ENCODE measurements around the gene ALAS1.

ALAS1 gene

DNA sequence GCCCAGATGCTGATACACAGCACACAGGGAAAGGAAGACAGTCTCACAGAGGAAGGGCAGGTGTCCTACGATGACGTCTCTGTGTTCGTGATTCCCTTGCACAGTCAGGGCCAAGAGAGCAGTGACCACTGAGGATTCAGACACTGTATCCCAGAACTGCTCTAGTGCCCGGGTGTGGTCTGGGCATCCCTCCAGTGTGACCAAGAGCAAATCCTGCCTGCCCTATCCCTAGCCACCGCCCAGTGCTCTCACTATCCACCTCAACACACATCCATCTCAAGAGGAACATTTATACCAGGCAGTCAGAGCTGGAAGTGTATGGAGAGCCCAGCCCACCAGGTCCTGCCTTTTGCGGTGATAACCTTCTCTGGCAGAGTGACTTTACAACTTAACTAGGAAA, 51.7 kb downstream of the ALAS1 start:
- Histone ChIP-seq H3K36me3 (replicated peaks; ENCODE audit: low read depth, low read length) (peaks cover 31% of the 10 kb centered on the region), H3K9ac (ENCODE audit: low read length) (no peak overlapping the region), H3K4me3 (ENCODE audit: low read length) (no peak overlapping the region), H3K4me1 (ENCODE audit: low read length) (peaks cover 51% of the 10 kb centered on the region), H3K4me2 (ENCODE audit: low read length) (no peak overlapping the region), H3K27me3 (ENCODE audit: low read depth, low read length) (no peaks in the 10 kb centered on the region), H3K9me3 (ENCODE audit: insufficient read depth, low read length) (no peaks in the 10 kb centered on the region), H2AFZ (ENCODE audit: low read depth, low read length) (no peak overlapping the region), H3K79me2 (ENCODE audit: low read length) (peaks cover 12% of the 10 kb centered on the region; the same call in 1 of the 2 replicates), H3K27ac (ENCODE audit: low read length) (no peak overlapping the region), H4K20me1 (ENCODE audit: insufficient read depth, low read length) (peaks cover 21% of the 10 kb centered on the region)
- TF ChIP-seq, protein P1, sequence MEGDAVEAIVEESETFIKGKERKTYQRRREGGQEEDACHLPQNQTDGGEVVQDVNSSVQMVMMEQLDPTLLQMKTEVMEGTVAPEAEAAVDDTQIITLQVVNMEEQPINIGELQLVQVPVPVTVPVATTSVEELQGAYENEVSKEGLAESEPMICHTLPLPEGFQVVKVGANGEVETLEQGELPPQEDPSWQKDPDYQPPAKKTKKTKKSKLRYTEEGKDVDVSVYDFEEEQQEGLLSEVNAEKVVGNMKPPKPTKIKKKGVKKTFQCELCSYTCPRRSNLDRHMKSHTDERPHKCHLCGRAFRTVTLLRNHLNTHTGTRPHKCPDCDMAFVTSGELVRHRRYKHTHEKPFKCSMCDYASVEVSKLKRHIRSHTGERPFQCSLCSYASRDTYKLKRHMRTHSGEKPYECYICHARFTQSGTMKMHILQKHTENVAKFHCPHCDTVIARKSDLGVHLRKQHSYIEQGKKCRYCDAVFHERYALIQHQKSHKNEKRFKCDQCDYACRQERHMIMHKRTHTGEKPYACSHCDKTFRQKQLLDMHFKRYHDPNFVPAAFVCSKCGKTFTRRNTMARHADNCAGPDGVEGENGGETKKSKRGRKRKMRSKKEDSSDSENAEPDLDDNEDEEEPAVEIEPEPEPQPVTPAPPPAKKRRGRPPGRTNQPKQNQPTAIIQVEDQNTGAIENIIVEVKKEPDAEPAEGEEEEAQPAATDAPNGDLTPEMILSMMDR (IDR thresholded peaks at IDR 0.05; ENCODE audit: low read depth, low read length), result no peak
- no peak for TF ChIP-seq EZH2phosphoT487 (IDR thresholded peaks at IDR 0.05; ENCODE audit: low read depth)

DNA sequence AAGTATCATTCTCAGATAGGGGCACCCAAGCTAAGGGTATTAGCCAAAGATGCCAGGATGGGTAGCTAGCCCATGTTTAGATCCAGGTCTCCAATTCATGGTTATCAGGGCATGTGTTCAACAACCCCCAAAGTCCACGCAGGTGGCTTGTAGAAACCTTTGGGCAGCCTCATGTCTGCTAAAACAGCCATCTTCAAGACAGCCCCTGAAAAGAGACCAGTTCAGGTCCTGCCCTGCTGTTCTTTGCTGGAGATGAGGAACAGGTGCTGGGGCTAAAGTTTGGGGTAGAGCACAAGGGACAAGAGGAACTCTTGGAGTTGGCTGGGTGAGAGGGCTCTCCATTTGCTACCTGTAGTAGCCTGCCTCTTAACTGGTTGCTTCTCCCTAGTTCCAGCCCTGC, 52.2 kb downstream of the ALAS1 start:
- H3K9me3 ChIP-seq (ENCODE audit: insufficient read depth, low read length), result no peaks in the 10 kb centered on the region
- TF ChIP-seq, protein P1 (IDR thresholded peaks at IDR 0.05; ENCODE audit: low read depth, low read length), result no peak
- TF ChIP-seq EZH2phosphoT487 (IDR thresholded peaks at IDR 0.05; ENCODE audit: low read depth), result no peak
- H2AFZ ChIP-seq (ENCODE audit: low read depth, low read length), result no peak overlapping the region
- no peak overlapping the region for H3K4me3 ChIP-seq (ENCODE audit: low read length)
- peaks cover 32% of the 10 kb centered on the region for H3K36me3 ChIP-seq (replicated peaks; ENCODE audit: low read depth, low read length)
- H3K4me1 ChIP-seq (ENCODE audit: low read length), result peaks cover 46% of the 10 kb centered on the region
- H3K9ac ChIP-seq (ENCODE audit: low read length), result no peak overlapping the region
- H3K4me2 ChIP-seq (ENCODE audit: low read length), result no peak overlapping the region
- H3K79me2 ChIP-seq (ENCODE audit: low read length), result peaks cover 12% of the 10 kb centered on the region; the same call in 1 of the 2 replicates
- H4K20me1 ChIP-seq (ENCODE audit: insufficient read depth, low read length), result peaks cover 21% of the 10 kb centered on the region
- no peaks in the 10 kb centered on the region for H3K27me3 ChIP-seq (ENCODE audit: low read depth, low read length)
- no peak overlapping the region for H3K27ac ChIP-seq (ENCODE audit: low read length)

DNA sequence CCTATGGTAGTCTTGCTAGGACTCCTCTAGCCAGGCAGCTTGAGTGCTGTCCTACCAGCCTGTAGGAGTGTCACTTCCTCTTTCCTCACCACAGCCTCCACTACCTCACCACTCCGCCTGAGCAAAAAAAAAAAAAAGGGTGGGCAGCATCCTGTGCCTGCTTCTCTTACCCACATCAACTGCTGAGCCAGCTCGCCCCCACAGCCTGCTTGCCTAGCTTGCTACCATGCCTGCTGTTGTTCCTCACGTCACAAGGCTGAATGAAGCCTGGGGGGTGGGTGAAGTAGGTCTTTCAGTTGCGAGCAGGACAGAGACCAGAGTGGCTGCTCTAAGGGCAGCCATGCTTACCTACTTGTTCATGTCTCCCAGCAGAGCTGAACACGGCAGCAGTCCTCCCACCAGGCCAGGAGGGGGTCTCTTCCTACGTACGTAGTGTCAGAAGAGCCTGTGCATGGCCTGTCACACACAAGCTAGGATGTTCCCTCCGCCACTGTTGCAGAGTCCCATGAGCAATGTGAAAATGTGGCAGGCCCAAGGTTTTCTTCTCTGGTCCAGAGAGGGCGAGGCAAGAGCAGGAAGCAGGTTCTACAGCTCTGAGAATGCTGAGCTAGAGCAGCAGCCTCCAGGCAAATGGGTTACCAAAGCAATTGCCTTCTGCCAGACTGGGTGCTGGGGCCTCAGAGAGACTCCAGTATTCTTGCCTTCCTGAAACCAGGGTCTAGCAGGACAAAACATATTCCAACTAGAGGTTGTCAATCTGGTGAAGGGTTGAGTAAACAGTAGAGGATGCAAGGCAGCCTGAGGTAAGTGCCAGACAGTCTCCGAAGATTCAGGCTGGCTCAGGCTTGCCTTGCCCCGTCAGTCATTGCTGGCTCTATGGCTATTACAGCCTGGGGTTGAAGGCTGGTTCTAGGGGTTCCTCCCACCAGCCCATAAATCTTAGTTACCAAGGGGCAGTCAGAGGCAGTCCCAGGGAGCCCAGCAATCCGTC, 55.6 kb downstream of the ALAS1 start:
- peaks cover 36% of the 10 kb centered on the region; the same call in 1 of the 2 replicates for H3K79me2 ChIP-seq (ENCODE audit: low read length)
- H3K9me3 ChIP-seq (ENCODE audit: insufficient read depth, low read length), result no peaks in the 10 kb centered on the region
- H2AFZ ChIP-seq (ENCODE audit: low read depth, low read length), result no peak overlapping the region
- H3K4me3 ChIP-seq (ENCODE audit: low read length), result peak overlapping the region; percentile 26; the same call in 1 of the 2 replicates
- H3K36me3 ChIP-seq (replicated peaks; ENCODE audit: low read depth, low read length), result peaks cover 62% of the 10 kb centered on the region
- H3K9ac ChIP-seq (ENCODE audit: low read length), result peak overlapping the region; percentile 29; the same call in 1 of the 2 replicates
- H3K4me2 ChIP-seq (ENCODE audit: low read length), result peak overlapping the region; percentile 60
- H3K4me1 ChIP-seq (ENCODE audit: low read length), result peaks cover 21% of the 10 kb centered on the region
- H3K27ac ChIP-seq (ENCODE audit: low read length), result peak overlapping the region; percentile 80
- no peaks in the 10 kb centered on the region for H3K27me3 ChIP-seq (ENCODE audit: low read depth, low read length)
- TF ChIP-seq EZH2phosphoT487 (IDR thresholded peaks at IDR 0.05; ENCODE audit: low read depth), result no peak
- TF ChIP-seq, protein P1 (IDR thresholded peaks at IDR 0.05; ENCODE audit: low read depth, low read length), result no peak
- peaks cover 30% of the 10 kb centered on the region for H4K20me1 ChIP-seq (ENCODE audit: insufficient read depth, low read length)

DNA sequence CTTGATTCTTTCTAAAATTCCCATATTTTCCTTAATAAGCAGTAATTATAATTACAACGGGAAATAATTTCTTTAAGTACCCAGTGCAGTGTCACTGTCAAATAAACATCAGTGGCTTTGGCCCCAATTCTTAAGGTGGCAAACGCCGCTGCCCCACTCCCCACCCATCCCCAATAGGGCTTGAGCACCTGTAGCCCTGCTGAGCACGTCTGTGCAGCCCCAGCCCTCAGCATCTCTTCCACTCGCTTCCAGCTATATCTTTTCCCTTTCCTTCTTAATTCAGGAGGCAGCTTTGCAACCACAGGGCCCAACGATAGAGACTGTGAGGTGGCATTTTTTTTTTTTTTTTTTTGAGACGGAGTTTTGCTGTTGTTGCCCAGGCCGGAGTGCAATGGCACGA, 56.6 kb downstream of the ALAS1 start:
- H3K4me3 ChIP-seq (ENCODE audit: low read length), result no peak overlapping the region
- H3K4me1 ChIP-seq (ENCODE audit: low read length), result peaks cover 21% of the 10 kb centered on the region
- no peaks in the 10 kb centered on the region for H3K9me3 ChIP-seq (ENCODE audit: insufficient read depth, low read length)
- H3K36me3 ChIP-seq (replicated peaks; ENCODE audit: low read depth, low read length), result peaks cover 62% of the 10 kb centered on the region
- H3K27ac ChIP-seq (ENCODE audit: low read length), result no peak overlapping the region
- no peaks in the 10 kb centered on the region for H3K27me3 ChIP-seq (ENCODE audit: low read depth, low read length)
- peaks cover 24% of the 10 kb centered on the region for H4K20me1 ChIP-seq (ENCODE audit: insufficient read depth, low read length)
- no peak for TF ChIP-seq EZH2phosphoT487 (IDR thresholded peaks at IDR 0.05; ENCODE audit: low read depth)
- TF ChIP-seq, protein P1 (IDR thresholded peaks at IDR 0.05; ENCODE audit: low read depth, low read length), result no peak
- H3K4me2 ChIP-seq (ENCODE audit: low read length), result no peak overlapping the region
- H3K79me2 ChIP-seq (ENCODE audit: low read length), result peaks cover 40% of the 10 kb centered on the region; the same call in 1 of the 2 replicates
- H3K9ac ChIP-seq (ENCODE audit: low read length), result no peak overlapping the region
- no peak overlapping the region for H2AFZ ChIP-seq (ENCODE audit: low read depth, low read length)
